Right lobe of liver (tissue), 4 donors: Measurements from ENCODE around the gene UGT1A8.

Source experiments
- CTCF ChIP-seq, 4 donors: fragments of 200-600 bp in 3 of 4; fragments of 450-650 bp in 1 of 4; IDR thresholded peaks; one replicate each; pipeline versions ENCODE4 v1.5.1 to v1.8.0; 2016 to 2022; ENCODE audit warnings: antibody characterized with exemption in 4 of 4, mild to moderate bottlenecking in 2 of 4
- POLR2A ChIP-seq: fragments of 450-650 bp; IDR thresholded peaks from one replicate; pipeline ENCODE4 v1.6.1; 2017; ENCODE audit warnings: antibody characterized with exemption, mild to moderate bottlenecking
- donor health status: DM: no; HTN: no; CAD: no.
- donor health status: DM: no; HTN: no; CAD: no.
- donor health status: DM: no; HTN: yes; CAD: no.

- TF ChIP-seq CTCF (IDR thresholded peaks at IDR 0.05), result no peak
- TF ChIP-seq POLR2A, result no peak
Observed at GRCh38 chr2:233638836-233639235, 21.4 kb downstream of the UGT1A8 start.
